BLaER1 treated with 17β-estradiol and CSF1 and Interleukin-3, amounts not matched to agents 10 nM and 100 nM (cell line): ENCODE results near the gene THRB.

Source experiments
- H3K27ac ChIP-seq, 11 experiments: shearing (Covaris generic); formaldehyde crosslinking; 2 replicates each; pipeline ENCODE4 v1.8.1; 2022
- H3K27me3 ChIP-seq, 11 experiments: shearing (Covaris generic); formaldehyde crosslinking; 2 replicates each; pipeline ENCODE4 v1.8.1; 2022
- H3K36me3 ChIP-seq, 11 experiments: shearing (Covaris generic); formaldehyde crosslinking; 2 replicates each; pipeline ENCODE4 v1.8.1; 2022
- H3K4me1 ChIP-seq, 10 experiments: shearing (Covaris generic); formaldehyde crosslinking; 2 replicates each; pipeline ENCODE4 v1.8.1; 2022
- H3K4me2 ChIP-seq, 11 experiments: shearing (Covaris generic); formaldehyde crosslinking; 2 replicates each; pipeline ENCODE4 v1.8.1; 2022
- H3K4me3 ChIP-seq, 10 experiments: shearing (Covaris generic); formaldehyde crosslinking; 2 replicates each; pipeline ENCODE4 v1.8.1; 2022
- H3K9ac ChIP-seq, 11 experiments: shearing (Covaris generic); formaldehyde crosslinking; 2 replicates each; pipeline ENCODE4 v1.8.1; 2022
- H3K9me3 ChIP-seq, 11 experiments: shearing (Covaris generic); formaldehyde crosslinking; replicated peaks in 1 of 11; 2 replicates each; pipeline ENCODE4 v1.8.1; 2022
- H4K20me1 ChIP-seq, 11 experiments: shearing (Covaris generic); formaldehyde crosslinking; 2 replicates each; pipeline ENCODE4 v1.8.1; 2022
- Cebpa-rat ChIP-seq, 11 experiments: shearing (Covaris generic); IDR thresholded peaks; 2 replicates each; pipeline ENCODE4 v1.8.1; 2022

The THRB gene

GRCh38 chr3:24388611-24389010 is 106.0 kb downstream of the THRB start:
- TF ChIP-seq Cebpa-rat (IDR thresholded peaks at IDR 0.05): no peak
- no peak overlapping the region for H3K9ac ChIP-seq
- no peak overlapping the region for H3K4me3 ChIP-seq
- H3K27ac ChIP-seq: no peak overlapping the region
- no peak overlapping the region for H3K4me2 ChIP-seq
- H3K36me3 ChIP-seq: no peaks in the 10 kb centered on the region
- no peaks in the 10 kb centered on the region for H3K4me1 ChIP-seq
- no peaks in the 10 kb centered on the region for H4K20me1 ChIP-seq
- H3K27me3 ChIP-seq: no peaks in the 10 kb centered on the region
- no peaks in the 10 kb centered on the region for H3K9me3 ChIP-seq

GRCh38 chr3:24388159-24388558 is 106.5 kb downstream of the THRB start:
- Histone ChIP-seq H3K4me1 (no peaks in the 10 kb centered on the region), H3K4me3 (no peak overlapping the region), H4K20me1 (no peaks in the 10 kb centered on the region), H3K27ac (no peak overlapping the region), H3K9me3 (no peaks in the 10 kb centered on the region), H3K27me3 (no peaks in the 10 kb centered on the region), H3K4me2 (no peak overlapping the region), H3K9ac (no peak overlapping the region), H3K36me3 (no peaks in the 10 kb centered on the region)
- no peak for TF ChIP-seq Cebpa-rat (IDR thresholded peaks at IDR 0.05)

GRCh38 chr3:24387493-24387892 is 107.2 kb downstream of the THRB start:
- no peak overlapping the region for H3K4me3 ChIP-seq
- no peak overlapping the region for H3K9ac ChIP-seq
- H3K4me1 ChIP-seq: no peaks in the 10 kb centered on the region
- no peak overlapping the region for H3K4me2 ChIP-seq
- H3K27ac ChIP-seq: no peak overlapping the region
- no peaks in the 10 kb centered on the region for H3K36me3 ChIP-seq
- no peaks in the 10 kb centered on the region for H3K9me3 ChIP-seq
- no peaks in the 10 kb centered on the region for H3K27me3 ChIP-seq
- H4K20me1 ChIP-seq: no peaks in the 10 kb centered on the region
- TF ChIP-seq Cebpa-rat (IDR thresholded peaks at IDR 0.05): no peak

GRCh38 chr3:24387000-24387399 is 107.7 kb downstream of the THRB start:
- H3K9ac ChIP-seq: no peak overlapping the region
- H3K4me3 ChIP-seq: no peak overlapping the region
- no peak overlapping the region for H3K4me2 ChIP-seq
- H4K20me1 ChIP-seq: no peaks in the 10 kb centered on the region
- TF ChIP-seq Cebpa-rat (IDR thresholded peaks at IDR 0.05): no peak
- no peaks in the 10 kb centered on the region for H3K27me3 ChIP-seq
- no peaks in the 10 kb centered on the region for H3K9me3 ChIP-seq
- H3K4me1 ChIP-seq: no peaks in the 10 kb centered on the region
- no peaks in the 10 kb centered on the region for H3K36me3 ChIP-seq
- no peak overlapping the region for H3K27ac ChIP-seq

GRCh38 chr3:24386458-24386857 is 108.2 kb downstream of the THRB start:
- Histone ChIP-seq H3K4me3 (no peak overlapping the region), H3K9me3 (no peaks in the 10 kb centered on the region), H3K4me2 (no peak overlapping the region), H3K27ac (no peak overlapping the region), H3K4me1 (no peaks in the 10 kb centered on the region), H3K27me3 (no peaks in the 10 kb centered on the region), H3K9ac (no peak overlapping the region), H3K36me3 (no peaks in the 10 kb centered on the region), H4K20me1 (no peaks in the 10 kb centered on the region)
- TF ChIP-seq Cebpa-rat (IDR thresholded peaks at IDR 0.05): no peak

GRCh38 chr3:24385012-24385615 is 109.5 kb downstream of the THRB start:
- no peak overlapping the region for H3K27ac ChIP-seq
- no peaks in the 10 kb centered on the region for H3K4me1 ChIP-seq
- no peak for TF ChIP-seq Cebpa-rat (IDR thresholded peaks at IDR 0.05)
- H3K36me3 ChIP-seq: no peaks in the 10 kb centered on the region
- no peaks in the 10 kb centered on the region for H3K27me3 ChIP-seq
- no peaks in the 10 kb centered on the region for H4K20me1 ChIP-seq
- no peaks in the 10 kb centered on the region for H3K9me3 ChIP-seq
- H3K4me2 ChIP-seq: no peak overlapping the region
- no peak overlapping the region for H3K4me3 ChIP-seq
- H3K9ac ChIP-seq: no peak overlapping the region

- Histone ChIP-seq H3K9ac (no peak overlapping the region), H3K27me3 (no peaks in the 10 kb centered on the region), H3K4me2 (no peak overlapping the region), H3K36me3 (no peaks in the 10 kb centered on the region), H3K27ac (no peak overlapping the region), H3K4me1 (no peaks in the 10 kb centered on the region), H3K4me3 (no peak overlapping the region), H4K20me1 (no peaks in the 10 kb centered on the region), H3K9me3 (no peaks in the 10 kb centered on the region)
- TF ChIP-seq Cebpa-rat (IDR thresholded peaks at IDR 0.05): no peak
Observed at GRCh38 chr3:24382647-24383046, 112.0 kb downstream of the THRB start.

GRCh38 chr3:24379936-24380335 is 114.7 kb downstream of the THRB start:
- H4K20me1 ChIP-seq: no peaks in the 10 kb centered on the region
- H3K4me2 ChIP-seq: no peak overlapping the region
- H3K9me3 ChIP-seq: no peaks in the 10 kb centered on the region
- H3K27ac ChIP-seq: no peak overlapping the region
- TF ChIP-seq Cebpa-rat (IDR thresholded peaks at IDR 0.05): no peak
- H3K4me1 ChIP-seq: no peaks in the 10 kb centered on the region
- H3K4me3 ChIP-seq: no peak overlapping the region
- H3K27me3 ChIP-seq: no peaks in the 10 kb centered on the region
- no peak overlapping the region for H3K9ac ChIP-seq
- no peaks in the 10 kb centered on the region for H3K36me3 ChIP-seq

- H3K9ac ChIP-seq: no peak overlapping the region
- no peaks in the 10 kb centered on the region for H4K20me1 ChIP-seq
- H3K9me3 ChIP-seq: no peaks in the 10 kb centered on the region
- no peak overlapping the region for H3K4me3 ChIP-seq
- no peaks in the 10 kb centered on the region for H3K4me1 ChIP-seq
- H3K4me2 ChIP-seq: no peak overlapping the region
- H3K27me3 ChIP-seq: no peaks in the 10 kb centered on the region
- H3K36me3 ChIP-seq: no peaks in the 10 kb centered on the region
- TF ChIP-seq Cebpa-rat (IDR thresholded peaks at IDR 0.05): no peak
- H3K27ac ChIP-seq: no peak overlapping the region
Observed at GRCh38 chr3:24378313-24378712, 116.3 kb downstream of the THRB start.

- Histone ChIP-seq H3K4me2 (no peak overlapping the region), H3K9me3 (no peaks in the 10 kb centered on the region), H3K4me3 (no peak overlapping the region), H3K4me1 (no peaks in the 10 kb centered on the region), H4K20me1 (no peaks in the 10 kb centered on the region), H3K27me3 (no peaks in the 10 kb centered on the region), H3K9ac (no peak overlapping the region), H3K27ac (peak overlapping the region in 1 of 11 experiments; percentile 19; a peak in 1 of 22 replicates), H3K36me3 (no peaks in the 10 kb centered on the region)
- TF ChIP-seq Cebpa-rat (IDR thresholded peaks at IDR 0.05): no peak
Observed at GRCh38 chr3:24377218-24377993, 117.2 kb downstream of the THRB start.
